Skin of body (tissue), 2 donors: ENCODE data around the gene BTG3. TPM values are rescaled to one million over a fixed set of nuclear protein-coding genes. Genes with fewer than 3 reads are reported as not detected.

Source experiments
- small RNA-seq: library from RNA; depleted of rRNA; stranded (forward); fragments of <200 nt; gene quantifications from one replicate; pipeline ENCODE3, GENCODE V24; 2014; ENCODE audit warnings: low replicate concordance
- total RNA-seq: library from RNA; depleted of rRNA; stranded (reverse); fragments of >200 nt; gene quantifications from one replicate; pipeline ENCODE4 v1.2.3, GENCODE V29; 2014

Gene BTG3
- total RNA-seq, 1 donor from 2014 or later = 69.2 TPM

Small RNAs within 50 kb of the gene (small RNA-seq; reads per million reads assigned to genes)
- not detected for gene RF00019

Other genes with a start within 250 kb of the BTG3 start
- 44.4 TPM for gene CXADR, start 99.9 kb downstream of the BTG3 start, total RNA-seq
- 21.4 TPM for gene C21orf91, start 206.5 kb upstream of the BTG3 start, total RNA-seq